Ectodermal cell (in vitro differentiated cells): ENCODE results near the gene SHE.
"Not testable (repeated sequence)": the region's sequence is repeated elsewhere in the genome, so short reads cannot be mapped to it uniquely, and the experiment has no call there.

Experiments used
- H3K27ac ChIP-seq: 2 replicates; pipeline ENCODE4 v1.7.0; 2013; ENCODE audit warnings: mild to moderate bottlenecking, low read depth, low read length; ENCODE audit not compliant: insufficient read depth, poor library complexity, severe bottlenecking
- H3K27me3 ChIP-seq: 2 replicates; pipeline ENCODE4 v1.7.0; 2013; ENCODE audit warnings: mild to moderate bottlenecking, low read length; ENCODE audit not compliant: insufficient read depth, control insufficient read depth, poor library complexity, severe bottlenecking
- H3K36me3 ChIP-seq: one replicate; pipeline ENCODE4 v1.7.0; 2013; ENCODE audit warnings: low read length; ENCODE audit not compliant: control insufficient read depth, insufficient read depth
- H3K4me1 ChIP-seq: one replicate; pipeline ENCODE4 v1.7.0; 2013; ENCODE audit warnings: low read length; ENCODE audit not compliant: control insufficient read depth, insufficient read depth
- H3K4me3 ChIP-seq: 2 replicates; pipeline ENCODE4 v1.7.0; 2013; ENCODE audit warnings: low read depth, low read length, control low read depth; ENCODE audit not compliant: insufficient read depth
- H3K9me3 ChIP-seq: 2 replicates; pipeline ENCODE4 v1.7.0; 2013; ENCODE audit warnings: mild to moderate bottlenecking, low read length, moderate library complexity; ENCODE audit not compliant: control insufficient read depth
- WGBS, 2 experiments: methylation state at CpG; one replicate each; pipeline ENCODE4 v1.1.7; 2013; ENCODE audit warnings: missing lambda C conversion rate in 2 of 2; 5-methylcytosine and 5-hydroxymethylcytosine counted together

The SHE gene

GRCh38 chr1:154539486-154540483 is 37.6 kb upstream of the SHE start:
- Histone ChIP-seq H3K27me3 (no peaks in the 10 kb centered on the region), H3K36me3 (no peaks in the 10 kb centered on the region), H3K4me3 (no peak overlapping the region), H3K9me3 (no peaks in the 10 kb centered on the region), H3K27ac (no peak overlapping the region), H3K4me1 (no peaks in the 10 kb centered on the region)
- WGBS, 2 experiments, result 94% methylated on average over 9 of the region's 9 CpGs

GRCh38 chr1:154536570-154536969 is 34.4 kb upstream of the SHE start:
- H3K9me3 ChIP-seq, result no peaks in the 10 kb centered on the region
- H3K27me3 ChIP-seq, result no peaks in the 10 kb centered on the region
- H3K4me3 ChIP-seq, result no peak overlapping the region
- WGBS, 2 experiments, result 89 to 95% methylated on average over 7 of the region's 7 CpGs
- H3K27ac ChIP-seq, result no peak overlapping the region
- no peaks in the 10 kb centered on the region for H3K36me3 ChIP-seq
- H3K4me1 ChIP-seq, result no peaks in the 10 kb centered on the region

GRCh38 chr1:154533952-154534844 is 32.0 kb upstream of the SHE start:
- Histone ChIP-seq H3K4me1 (no peaks in the 10 kb centered on the region), H3K4me3 (no peak overlapping the region), H3K27ac (no peak overlapping the region), H3K36me3 (no peaks in the 10 kb centered on the region), H3K27me3 (no peaks in the 10 kb centered on the region), H3K9me3 (no peaks in the 10 kb centered on the region)
- WGBS, 2 experiments, result 49 to 52% methylated on average over 11 of the region's 11 CpGs

DNA sequence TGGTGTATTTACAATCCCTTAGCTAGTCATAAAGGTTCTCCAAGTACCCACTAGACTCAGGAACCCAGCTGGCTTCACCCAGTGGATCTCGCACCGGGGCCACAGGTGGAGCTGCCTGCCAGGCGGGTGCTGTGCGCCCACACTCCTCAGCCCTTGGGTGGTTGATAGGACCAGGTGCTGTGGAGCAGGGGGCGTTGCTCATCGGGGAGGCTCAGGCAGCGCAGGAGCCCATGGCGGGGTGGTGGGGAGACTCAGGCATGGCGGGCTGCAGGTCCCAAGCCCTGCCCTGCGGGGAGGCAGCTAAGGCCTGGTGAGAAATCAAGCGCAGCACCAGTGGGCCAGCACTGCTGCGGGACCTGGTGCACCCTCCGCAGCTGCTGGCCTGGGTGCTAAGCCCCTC is 29.7 kb upstream of the SHE start:
- WGBS, 2 experiments, result 96% methylated on average over 13 of the region's 13 CpGs
- H3K9me3 ChIP-seq, H3K4me1 ChIP-seq, H3K27me3 ChIP-seq, H3K4me3 ChIP-seq, H3K27ac ChIP-seq, H3K36me3 ChIP-seq: not testable (repeated sequence)

GRCh38 chr1:154529308-154529707 is 27.1 kb upstream of the SHE start:
- Histone ChIP-seq H3K36me3 (no peaks in the 10 kb centered on the region), H3K4me3 (no peak overlapping the region), H3K9me3 (no peaks in the 10 kb centered on the region), H3K27ac (no peak overlapping the region), H3K4me1 (no peaks in the 10 kb centered on the region), H3K27me3 (no peaks in the 10 kb centered on the region)
- 88 to 95% methylated on average over 5 to 6 of the region's 6 CpGs for WGBS, 2 experiments

DNA sequence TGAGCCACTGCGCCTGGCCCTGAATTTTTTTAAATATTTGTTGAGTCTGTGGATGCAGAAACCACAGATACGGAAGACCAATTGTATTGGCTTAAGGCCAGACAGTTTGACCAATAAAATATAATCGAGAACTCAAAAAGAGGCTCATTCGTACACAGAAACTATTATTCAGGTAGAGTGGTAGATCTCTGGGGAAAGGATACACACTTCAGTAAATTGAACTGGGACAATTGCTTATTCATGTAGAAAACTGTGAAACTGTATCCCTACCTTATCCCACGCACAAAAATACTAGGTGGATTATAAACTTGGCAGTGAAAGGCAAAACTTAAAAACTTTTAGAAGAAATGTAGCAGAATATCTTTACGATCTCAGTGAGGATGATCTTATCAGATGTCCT is 25.0 kb upstream of the SHE start:
- H3K27me3 ChIP-seq, result no peaks in the 10 kb centered on the region
- H3K4me1 ChIP-seq, result no peaks in the 10 kb centered on the region
- WGBS, 2 experiments, result 79 to 98% methylated on average over 5 to 6 of the region's 6 CpGs
- no peak overlapping the region for H3K4me3 ChIP-seq
- H3K36me3 ChIP-seq, result no peaks in the 10 kb centered on the region
- H3K9me3 ChIP-seq, result no peaks in the 10 kb centered on the region
- H3K27ac ChIP-seq, result no peak overlapping the region

DNA sequence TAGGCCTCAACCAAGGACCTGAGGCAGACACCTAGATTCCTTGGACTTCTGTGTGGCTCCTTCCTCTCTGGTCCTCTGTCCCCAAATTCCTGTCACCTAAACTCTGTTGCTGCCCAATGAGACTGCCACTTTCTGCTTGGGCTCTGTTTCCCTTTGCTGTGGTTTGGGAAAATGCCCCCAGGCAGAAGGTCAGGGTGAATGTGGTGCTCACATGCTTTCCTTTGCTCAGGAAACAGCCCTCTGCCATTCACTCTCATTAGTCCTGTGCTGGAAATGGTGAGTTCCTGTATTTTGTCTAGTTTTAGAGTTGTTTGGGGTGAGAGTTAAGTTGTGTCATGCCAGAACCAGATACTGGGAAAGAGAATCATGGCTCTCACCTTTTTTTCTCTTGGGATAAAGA is 22.7 kb upstream of the SHE start:
- no peaks in the 10 kb centered on the region for H3K4me1 ChIP-seq
- no peak overlapping the region for H3K27ac ChIP-seq
- H3K36me3 ChIP-seq, result no peaks in the 10 kb centered on the region
- H3K9me3 ChIP-seq, result no peaks in the 10 kb centered on the region
- no peak overlapping the region for H3K4me3 ChIP-seq
- H3K27me3 ChIP-seq, result no peaks in the 10 kb centered on the region

DNA sequence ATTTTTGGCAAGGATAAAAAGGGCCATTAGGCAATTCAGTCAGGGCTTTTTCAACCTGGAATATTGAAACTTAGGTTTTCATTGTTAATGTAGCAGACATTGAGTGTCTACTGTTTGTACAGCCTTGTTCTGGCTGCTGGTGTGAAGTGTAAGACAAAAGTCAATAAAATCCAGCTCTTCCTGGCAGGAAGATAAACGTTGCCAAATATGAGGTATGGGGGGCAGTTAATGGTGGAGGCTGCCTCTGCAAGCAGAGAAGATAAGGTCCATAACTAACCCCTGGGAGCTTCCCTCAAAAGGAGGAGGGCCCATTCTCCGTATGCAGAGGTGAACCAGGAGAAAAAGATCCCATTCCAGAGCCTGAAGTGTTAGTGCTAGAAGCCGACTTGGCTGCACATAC is 19.5 kb upstream of the SHE start:
- H3K27me3 ChIP-seq, result no peaks in the 10 kb centered on the region
- H3K4me1 ChIP-seq, result no peaks in the 10 kb centered on the region
- H3K36me3 ChIP-seq, result no peaks in the 10 kb centered on the region
- H3K4me3 ChIP-seq, result no peak overlapping the region
- 78 to 82% methylated on average over 3 of the region's 3 CpGs for WGBS, 2 experiments
- H3K9me3 ChIP-seq, result no peaks in the 10 kb centered on the region
- no peak overlapping the region for H3K27ac ChIP-seq

- H3K27ac ChIP-seq, result no peak overlapping the region
- H3K4me1 ChIP-seq, result no peaks in the 10 kb centered on the region
- no peaks in the 10 kb centered on the region for H3K9me3 ChIP-seq
- no peak overlapping the region for H3K4me3 ChIP-seq
- H3K27me3 ChIP-seq, result no peaks in the 10 kb centered on the region
- H3K36me3 ChIP-seq, result no peaks in the 10 kb centered on the region
- WGBS, 2 experiments, result 93 to 99% methylated on average over 3 of the region's 3 CpGs
Measured at GRCh38 chr1:154520333-154520732, 18.1 kb upstream of the SHE start.

- H3K4me3 ChIP-seq, result no peak overlapping the region
- no peaks in the 10 kb centered on the region for H3K9me3 ChIP-seq
- H3K27ac ChIP-seq, result no peak overlapping the region
- H3K4me1 ChIP-seq, result no peaks in the 10 kb centered on the region
- H3K36me3 ChIP-seq, result no peaks in the 10 kb centered on the region
- no peaks in the 10 kb centered on the region for H3K27me3 ChIP-seq
- 83 to 84% methylated on average over 9 of the region's 9 CpGs for WGBS, 2 experiments
Measured at GRCh38 chr1:154519591-154519991, 17.4 kb upstream of the SHE start.
